ENCODE data around the gene TCP11L2. TPM values are rescaled to one million over a fixed set of nuclear protein-coding genes. Genes with fewer than 3 reads are reported as not detected.

The TCP11L2 gene
- total and polyA plus RNA-seq, 2 of the 4 experiments (the other 2 are of a cell fraction): 7.3 to 32.8 TPM

DNA sequence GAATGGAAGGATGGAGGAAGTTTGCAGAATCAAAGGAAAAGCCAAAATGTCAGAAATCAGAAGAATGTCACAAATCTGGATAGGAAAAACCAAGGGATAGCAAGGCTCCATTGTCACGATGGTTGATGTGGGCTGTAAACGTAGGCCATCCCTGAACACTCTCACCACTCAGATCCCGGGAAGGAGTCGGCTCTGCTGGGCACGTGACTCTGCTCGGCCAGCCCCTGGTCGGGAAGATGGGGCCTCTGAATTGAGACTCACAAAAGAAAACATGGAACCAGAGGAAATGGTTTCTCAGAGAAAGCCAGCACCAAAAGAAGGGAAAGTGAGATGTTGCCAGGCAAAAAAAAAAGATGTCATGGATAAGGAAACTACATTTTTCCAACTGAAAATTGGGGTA, 26.2 kb downstream of the TCP11L2 start:
- H3K9ac ChIP-seq (ENCODE audit: low read depth, low read length): no peak overlapping the region
- no peak overlapping the region for H2BK120ac ChIP-seq (ENCODE audit: low read depth, low read length)
- dilution Hi-C loops (cut with HindIII; ENCODE audit: low sequenced_read_pairs, unreplicated experiment): no loop called here
- ATAC-seq (ENCODE audit: low read depth) (no peak), DNase-seq (no peak)
- H3K79me1 ChIP-seq (ENCODE audit: low read depth in 1 of 2, low read length in 2 of 2): no peaks in the 10 kb centered on the region
- no peak overlapping the region for H2BK20ac ChIP-seq (ENCODE audit: low read depth, low read length)
- no peak overlapping the region for H2BK15ac ChIP-seq (ENCODE audit: low read depth, low read length)
- H3K4me3 ChIP-seq (ENCODE audit: insufficient read depth, low read depth, low read length): no peak overlapping the region
- intact Hi-C loops (cut with micrococcal nuclease): no loop called here
- no peak for TF ChIP-seq NFE2L2 (IDR thresholded peaks at IDR 0.05; ENCODE audit: low read depth, low read length)
- no peak for TF ChIP-seq MXI1 (IDR thresholded peaks at IDR 0.05; ENCODE audit: borderline replicate concordance, low read depth, low read length)
- TF ChIP-seq, protein P1, sequence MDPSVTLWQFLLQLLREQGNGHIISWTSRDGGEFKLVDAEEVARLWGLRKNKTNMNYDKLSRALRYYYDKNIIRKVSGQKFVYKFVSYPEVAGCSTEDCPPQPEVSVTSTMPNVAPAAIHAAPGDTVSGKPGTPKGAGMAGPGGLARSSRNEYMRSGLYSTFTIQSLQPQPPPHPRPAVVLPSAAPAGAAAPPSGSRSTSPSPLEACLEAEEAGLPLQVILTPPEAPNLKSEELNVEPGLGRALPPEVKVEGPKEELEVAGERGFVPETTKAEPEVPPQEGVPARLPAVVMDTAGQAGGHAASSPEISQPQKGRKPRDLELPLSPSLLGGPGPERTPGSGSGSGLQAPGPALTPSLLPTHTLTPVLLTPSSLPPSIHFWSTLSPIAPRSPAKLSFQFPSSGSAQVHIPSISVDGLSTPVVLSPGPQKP (IDR thresholded peaks at IDR 0.05; ENCODE audit: borderline replicate concordance, low read depth, low read length): no peak
- no peak for TF ChIP-seq RAD21 (IDR thresholded peaks at IDR 0.05; ENCODE audit: low read length)
- TF ChIP-seq, protein P2, sequence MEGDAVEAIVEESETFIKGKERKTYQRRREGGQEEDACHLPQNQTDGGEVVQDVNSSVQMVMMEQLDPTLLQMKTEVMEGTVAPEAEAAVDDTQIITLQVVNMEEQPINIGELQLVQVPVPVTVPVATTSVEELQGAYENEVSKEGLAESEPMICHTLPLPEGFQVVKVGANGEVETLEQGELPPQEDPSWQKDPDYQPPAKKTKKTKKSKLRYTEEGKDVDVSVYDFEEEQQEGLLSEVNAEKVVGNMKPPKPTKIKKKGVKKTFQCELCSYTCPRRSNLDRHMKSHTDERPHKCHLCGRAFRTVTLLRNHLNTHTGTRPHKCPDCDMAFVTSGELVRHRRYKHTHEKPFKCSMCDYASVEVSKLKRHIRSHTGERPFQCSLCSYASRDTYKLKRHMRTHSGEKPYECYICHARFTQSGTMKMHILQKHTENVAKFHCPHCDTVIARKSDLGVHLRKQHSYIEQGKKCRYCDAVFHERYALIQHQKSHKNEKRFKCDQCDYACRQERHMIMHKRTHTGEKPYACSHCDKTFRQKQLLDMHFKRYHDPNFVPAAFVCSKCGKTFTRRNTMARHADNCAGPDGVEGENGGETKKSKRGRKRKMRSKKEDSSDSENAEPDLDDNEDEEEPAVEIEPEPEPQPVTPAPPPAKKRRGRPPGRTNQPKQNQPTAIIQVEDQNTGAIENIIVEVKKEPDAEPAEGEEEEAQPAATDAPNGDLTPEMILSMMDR (conservative IDR thresholded peaks at IDR 0.05; ENCODE audit: low read depth, low read length): no peak
- no peak for TF ChIP-seq SMC3 (IDR thresholded peaks at IDR 0.05; ENCODE audit: low read depth, low read length)
- no peak for TF ChIP-seq FOS (IDR thresholded peaks at IDR 0.05; ENCODE audit: low read depth, low read length)
- TF ChIP-seq BHLHE40 (IDR thresholded peaks at IDR 0.05; ENCODE audit: low read depth, low read length): no peak
- no peak for TF ChIP-seq MAZ (IDR thresholded peaks at IDR 0.05; ENCODE audit: borderline replicate concordance, low read depth, low read length)
- TF ChIP-seq CHD1 (IDR thresholded peaks at IDR 0.05; ENCODE audit: low read depth, low read length): no peak
- no peak for TF ChIP-seq CEBPB (IDR thresholded peaks at IDR 0.05; ENCODE audit: low read depth, low read length)
- no peak for TF ChIP-seq RCOR1 (IDR thresholded peaks at IDR 0.05; ENCODE audit: insufficient replicate concordance, low read length)
- no peak for TF ChIP-seq RFX5 (IDR thresholded peaks at IDR 0.05; ENCODE audit: low read depth, low read length)
- no peak for TF ChIP-seq MAFK (IDR thresholded peaks at IDR 0.05; ENCODE audit: low read depth, low read length)
- TF ChIP-seq, protein P3, sequence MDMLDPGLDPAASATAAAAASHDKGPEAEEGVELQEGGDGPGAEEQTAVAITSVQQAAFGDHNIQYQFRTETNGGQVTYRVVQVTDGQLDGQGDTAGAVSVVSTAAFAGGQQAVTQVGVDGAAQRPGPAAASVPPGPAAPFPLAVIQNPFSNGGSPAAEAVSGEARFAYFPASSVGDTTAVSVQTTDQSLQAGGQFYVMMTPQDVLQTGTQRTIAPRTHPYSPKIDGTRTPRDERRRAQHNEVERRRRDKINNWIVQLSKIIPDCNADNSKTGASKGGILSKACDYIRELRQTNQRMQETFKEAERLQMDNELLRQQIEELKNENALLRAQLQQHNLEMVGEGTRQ (IDR thresholded peaks at IDR 0.05; ENCODE audit: low read depth, low read length): no peak
- H3K23ac ChIP-seq (ENCODE audit: low read depth, low read length): no peak overlapping the region
- no peak overlapping the region for H3K4ac ChIP-seq (ENCODE audit: low read depth, low read length)
- H3K56ac ChIP-seq (ENCODE audit: extremely low read depth, insufficient read depth, low read length): no peak overlapping the region
- no peak overlapping the region for H3K18ac ChIP-seq (ENCODE audit: low read depth, low read length)
- no peak overlapping the region for H2AFZ ChIP-seq (replicated peaks; ENCODE audit: low read length, poor library complexity)
- CTCF ChIA-PET: no interaction called here
- H3K27ac ChIP-seq (ENCODE audit: insufficient read depth, low read length): no peak overlapping the region
- H4K8ac ChIP-seq (ENCODE audit: low read depth in 2 of 2, low read length in 2 of 2): no peak overlapping the region
- H2AK9ac ChIP-seq (replicated peaks; ENCODE audit: low read depth, low read length, poor library complexity): peak overlapping the region; percentile 62
- POLR2A ChIA-PET (ENCODE audit: unreplicated experiment): no interaction called here
- no peaks in the 10 kb centered on the region for H4K20me1 ChIP-seq (ENCODE audit: insufficient read depth, low read length)
- peaks cover 16% of the 10 kb centered on the region for H3K36me3 ChIP-seq (ENCODE audit: control insufficient read depth, insufficient read depth, low read length)
- no peaks in the 10 kb centered on the region; the same call in 1 of the 2 replicates for H3K4me1 ChIP-seq (ENCODE audit: control insufficient read depth, insufficient read depth, low read length)
- no peak overlapping the region for H4K5ac ChIP-seq (ENCODE audit: low read depth, low read length)
- no peak overlapping the region for H3K14ac ChIP-seq (replicated peaks; ENCODE audit: low read depth, low read length)
- no peak overlapping the region for H2BK5ac ChIP-seq (ENCODE audit: low read depth, low read length, poor library complexity, severe bottlenecking)
- BruUV-seq (replicated peaks): no TSS peak
- no peak overlapping the region for H4K91ac ChIP-seq (ENCODE audit: insufficient read depth, low read depth, low read length)
- WGBS, 2 experiments (ENCODE audit: extremely low coverage in 2 of 2, insufficient read length in 1 of 2): 83% methylated on average over 3 of the region's 7 CpGs; no CpG with 5 or more reads in 1 of the 2 experiments
- in situ Hi-C loops (cut with MboI; ENCODE audit: low sequenced_read_pairs): no loop called here
- H3K9me1 ChIP-seq (ENCODE audit: insufficient read depth, low read length): no peaks in the 10 kb centered on the region
- H3K9me3 ChIP-seq (ENCODE audit: control insufficient read depth, insufficient read depth, low read length): no peaks in the 10 kb centered on the region
- H3K27me3 ChIP-seq (ENCODE audit: control insufficient read depth, insufficient read depth, low read length): no peaks in the 10 kb centered on the region
- no peak overlapping the region for H3K4me2 ChIP-seq (ENCODE audit: low read depth, low read length)
- no peak overlapping the region for H2AK5ac ChIP-seq (ENCODE audit: low read depth, low read length)

Measured in IMR-90 (cell line).